Ovary (tissue), 9 donors: ENCODE measurements around the gene TMEM63B. TPM values are rescaled to one million over a fixed set of nuclear protein-coding genes. Genes with fewer than 3 reads are reported as not detected.

Experiments
- DNase-seq, 5 donors: peaks; one replicate each; pipeline ENCODE4 v3.0.0-alpha.2; 2019 to 2020
- H3K27ac ChIP-seq, 2 donors: fragments of 200-600 bp; one replicate each; pipeline versions ENCODE4 v1.5.1 to v1.8.0; 2019 to 2022
- H3K27me3 ChIP-seq: fragments of 200-600 bp; one replicate; pipeline ENCODE4 v1.8.0; 2022
- H3K36me3 ChIP-seq: fragments of 200-600 bp; sonication (generic); one replicate; pipeline ENCODE4 v1.5.1; 2019
- H3K4me1 ChIP-seq: one replicate; pipeline ENCODE4 v1.8.1; 2013; ENCODE audit warnings: mild to moderate bottlenecking, moderate library complexity; ENCODE audit not compliant: insufficient read depth
- H3K4me3 ChIP-seq: fragments of 200-600 bp; sonication (generic); one replicate; pipeline ENCODE4 v1.5.1; 2017
- H3K9me3 ChIP-seq, 2 donors: fragments of 200-600 bp in 1 of 2; sonication (generic) in 1 of 2; one replicate each; pipeline versions ENCODE4 v1.5.1 to v1.8.1; 2013 to 2019; ENCODE audit warnings: mild to moderate bottlenecking in 1 of 2, moderate library complexity in 1 of 2
- CTCF ChIP-seq, 3 donors: fragments of 450-650 bp in 2 of 3; fragments of 200-600 bp in 1 of 3; IDR thresholded peaks; one replicate each; pipeline versions ENCODE4 v1.5.1 to v1.8.0; 2016 to 2022; ENCODE audit warnings: antibody characterized with exemption in 3 of 3, mild to moderate bottlenecking in 1 of 3
- EP300 ChIP-seq: sonication (generic); formaldehyde crosslinking; IDR thresholded peaks from one replicate; pipeline ENCODE4 v1.6.1; 2017; ENCODE audit warnings: antibody characterized with exemption
- POLR2A ChIP-seq: fragments of 450-650 bp; IDR thresholded peaks from one replicate; pipeline ENCODE4 v1.6.1; 2017; ENCODE audit warnings: antibody characterized with exemption, mild to moderate bottlenecking, moderate library complexity
- WGBS, 3 donors: extraction: QIAGEN DNeasy Blood & Tissue Kit in 1 of 3; methylation state at CpG; one replicate each; pipeline versions ENCODE4 v1.1.5 to v1.1.7; 2013 to 2017; 5-methylcytosine and 5-hydroxymethylcytosine counted together
- intact Hi-C, 4 donors: fragments of 100-400 bp; cut with DNase I; formaldehyde crosslinking; loops; one replicate each; pipeline versions ENCODE4 v1.11.0 to v1.15.1; 2022 to 2023
- polyA plus RNA-seq, 2 donors: library from polyadenylated mRNA; stranded (reverse); fragments of 200-250 nt in 1 of 2; fragments of 350-450 nt in 1 of 2; fragmentation: Illumina TruSeq in 1 of 2; extraction: RNeasy Lipid Tissue Mini Kit (QIAGEN cat#74804) in 1 of 2; gene quantifications; one replicate each; pipeline ENCODE4 v1.2.3, GENCODE V29; 2013 to 2014
- total RNA-seq, 7 donors: library from RNA; depleted of rRNA in 2 of 7; stranded (reverse); fragments of >200 nt in 2 of 7; fragmentation: NEBNext Ultra II Directional in 3 of 7; extraction: Animal tissue kit (Norgen Biotek cat#: 25700) in 3 of 7; gene quantifications; one replicate each; pipeline versions ENCODE4 v1.1.0 to v1.2.4, GENCODE V29; 2016 to 2023
- donor health status: DM: no; HTN: no; CAD: no; lungs with moderate emphysema.
- donor health status: DM: no; HTN: no; CAD: no.
- donor health status: Bipolar disorder and iron deficiency.
- donor health status: DM: yes; HTN: yes; CAD: no.
- donor health status: DM: no; HTN: no; CAD: no.
- donor health status: DM: yes; HTN: yes; CAD: no.

Gene TMEM63B
- total and polyA plus RNA-seq, 9 donors = 7.5 to 25.7 (median 16.5) TPM

GRCh38 chr6:44115866-44116265, 11.5 kb upstream of the TMEM63B start:
- no peak for DNase-seq
- no peak overlapping the region for H3K4me3 ChIP-seq
- H3K4me1 ChIP-seq = peaks cover 4% of the 10 kb centered on the region
- TF ChIP-seq CTCF (IDR thresholded peaks at IDR 0.05) (no peak), EP300 (no peak), POLR2A (no peak)
- no peaks in the 10 kb centered on the region for H3K9me3 ChIP-seq
- no peaks in the 10 kb centered on the region for H3K36me3 ChIP-seq
- no peaks in the 10 kb centered on the region for H3K27me3 ChIP-seq
- no peak overlapping the region for H3K27ac ChIP-seq
- intact Hi-C loops = no loop called here
- WGBS, 3 donors = 81 to 86% (median 85%) methylated on average over 5 of the region's 5 CpGs

- intact Hi-C loops = no loop called here
- peaks cover 4% of the 10 kb centered on the region for H3K4me1 ChIP-seq
- H3K27ac ChIP-seq = no peak overlapping the region
- no peaks in the 10 kb centered on the region for H3K36me3 ChIP-seq
- H3K4me3 ChIP-seq = no peak overlapping the region
- H3K27me3 ChIP-seq = no peaks in the 10 kb centered on the region
- WGBS, 3 donors = 21 to 45% (median 44%) methylated on average over 4 of the region's 4 CpGs
- TF ChIP-seq POLR2A (no peak), EP300 (no peak), CTCF (IDR thresholded peaks at IDR 0.05) (no peak)
- DNase-seq = no peak
- no peaks in the 10 kb centered on the region for H3K9me3 ChIP-seq
Observed at GRCh38 chr6:44116641-44117382, 10.5 kb upstream of the TMEM63B start.

GRCh38 chr6:44117397-44118128, 9.8 kb upstream of the TMEM63B start:
- H3K4me1 ChIP-seq = peaks cover 4% of the 10 kb centered on the region
- H3K9me3 ChIP-seq = no peaks in the 10 kb centered on the region
- H3K27me3 ChIP-seq = no peaks in the 10 kb centered on the region
- no peaks in the 10 kb centered on the region for H3K36me3 ChIP-seq
- no peak for DNase-seq
- WGBS, 3 donors = 64 to 72% (median 67%) methylated on average over 6 of the region's 6 CpGs
- intact Hi-C loops = no loop called here
- no peak overlapping the region for H3K4me3 ChIP-seq
- no peak overlapping the region for H3K27ac ChIP-seq
- TF ChIP-seq POLR2A (no peak), EP300 (no peak), CTCF (IDR thresholded peaks at IDR 0.05) (no peak)

GRCh38 chr6:44119704-44120262, 7.6 kb upstream of the TMEM63B start:
- no peak for DNase-seq
- no peak for TF ChIP-seq EP300
- no peak for TF ChIP-seq POLR2A
- TF ChIP-seq CTCF (IDR thresholded peaks at IDR 0.05) = no peak
- 23 to 38% (median 35%) methylated on average over 5 of the region's 5 CpGs for WGBS, 3 donors
- H3K36me3 ChIP-seq = no peaks in the 10 kb centered on the region
- H3K27ac ChIP-seq = no peak overlapping the region
- H3K4me3 ChIP-seq = no peak overlapping the region
- peaks cover 5% of the 10 kb centered on the region for H3K4me1 ChIP-seq
- no peaks in the 10 kb centered on the region for H3K27me3 ChIP-seq
- no peaks in the 10 kb centered on the region for H3K9me3 ChIP-seq
- intact Hi-C loops = no loop called here
